WTC11 (cell line): ENCODE results near the gene FRMD4A. TPM values are rescaled to one million over a fixed set of nuclear protein-coding genes. Genes with fewer than 3 reads are reported as not detected.

ENCODE experiments used
- ATAC-seq: fragments of 200-7000 bp; cut with Tn5 transposase; 2 replicates; pipeline ENCODE4 v1.10.0; 2021; ENCODE audit warnings: mild to moderate bottlenecking, moderate library complexity
- CTCF ChIA-PET: fragments of 300-600 bp; sonication (Branson Sonifier 250); formaldehyde crosslinking; loops from one replicate; lab custom pipeline; 2021; ENCODE audit warnings: antibody characterized with exemption; lab: Charles Lee
- POLR2A ChIA-PET: fragments of 350-600 bp; sonication (Branson Sonifier 250); formaldehyde crosslinking; loops from one replicate; lab custom pipeline; 2021; ENCODE audit warnings: antibody characterized with exemption; lab: Charles Lee
- DNase-seq: peaks from one replicate; pipeline ENCODE4 v3.0.0; 2021; ENCODE audit warnings: low spot score
- H3K27ac Mint-ChIP-seq: 2 replicates; pipeline ENCODE4 v1.8.0; 2021; ENCODE audit warnings: mixed read lengths
- H3K27me3 Mint-ChIP-seq: 2 replicates; pipeline ENCODE4 v1.8.0; 2021; ENCODE audit warnings: low read depth, mild to moderate bottlenecking, moderate library complexity, mixed read lengths
- H3K36me3 Mint-ChIP-seq: 2 replicates; pipeline ENCODE4 v1.8.0; 2021; ENCODE audit warnings: mixed read lengths
- H3K4me1 Mint-ChIP-seq: 2 replicates; pipeline ENCODE4 v1.8.0; 2022; ENCODE audit warnings: mixed read lengths
- H3K4me3 Mint-ChIP-seq: 2 replicates; pipeline ENCODE4 v1.8.0; 2021; ENCODE audit warnings: mild to moderate bottlenecking, moderate library complexity, mixed read lengths
- H3K9me3 Mint-ChIP-seq: 2 replicates; pipeline ENCODE4 v1.8.0; 2021; ENCODE audit warnings: mixed read lengths
- CREM ChIP-seq: sonication (generic); formaldehyde crosslinking; IDR thresholded peaks from 2 replicates; pipeline ENCODE4 v1.8.1; 2022; ENCODE audit warnings: mild to moderate bottlenecking, missing genetic modification reagents, moderate library complexity
- ELF4 ChIP-seq: sonication (generic); formaldehyde crosslinking; IDR thresholded peaks from 2 replicates; pipeline ENCODE4 v1.8.1; 2022; ENCODE audit warnings: low read depth, mild to moderate bottlenecking, moderate library complexity, missing genetic modification reagents
- ESRRA ChIP-seq: sonication (generic); formaldehyde crosslinking; IDR thresholded peaks from 2 replicates; pipeline ENCODE4 v1.8.1; 2022; ENCODE audit warnings: mild to moderate bottlenecking, missing genetic modification reagents, borderline replicate concordance
- ETV6 ChIP-seq: sonication (generic); formaldehyde crosslinking; IDR thresholded peaks from 2 replicates; pipeline ENCODE4 v1.8.1; 2022; ENCODE audit warnings: mild to moderate bottlenecking, missing genetic modification reagents
- FOXJ3 ChIP-seq: sonication (generic); formaldehyde crosslinking; IDR thresholded peaks from 2 replicates; pipeline ENCODE4 v1.9.0; 2021; ENCODE audit warnings: missing genetic modification reagents, mild to moderate bottlenecking, borderline replicate concordance
- GRHL2 ChIP-seq: fragments of 250-450 bp; sonication (Bioruptor Pico); IDR thresholded peaks from 2 replicates; pipeline ENCODE4 v1.8.0; 2022; ENCODE audit warnings: mild to moderate bottlenecking, moderate library complexity; ENCODE audit not compliant: insufficient replicate concordance, severe bottlenecking
- GTF2I ChIP-seq: fragments of 250-450 bp; sonication (Bioruptor Pico); conservative IDR thresholded peaks from 2 replicates; pipeline ENCODE4 v1.4.0; 2021; ENCODE audit warnings: mild to moderate bottlenecking
- IRF2 ChIP-seq: sonication (generic); formaldehyde crosslinking; IDR thresholded peaks from 2 replicates; pipeline ENCODE4 v1.8.0; 2022; ENCODE audit warnings: low read depth, missing genetic modification reagents, borderline replicate concordance
- MYBL2 ChIP-seq: sonication (generic); formaldehyde crosslinking; IDR thresholded peaks from 2 replicates; pipeline ENCODE4 v1.8.1; 2023; ENCODE audit warnings: mild to moderate bottlenecking, moderate library complexity, missing genetic modification reagents
- NR1H2 ChIP-seq: sonication (generic); formaldehyde crosslinking; IDR thresholded peaks from 2 replicates; pipeline ENCODE4 v1.9.0; 2021; ENCODE audit warnings: mild to moderate bottlenecking, moderate library complexity, missing genetic modification reagents
- PRRX2 ChIP-seq: fragments of 250-450 bp; sonication (Bioruptor Pico); IDR thresholded peaks from 2 replicates; pipeline ENCODE4 v1.8.0; 2021; ENCODE audit warnings: mild to moderate bottlenecking
- RORB ChIP-seq: fragments of 250-450 bp; sonication (Bioruptor Pico); IDR thresholded peaks from 2 replicates; pipeline ENCODE4 v1.9.0; 2021; ENCODE audit warnings: mild to moderate bottlenecking
- SP1 ChIP-seq: sonication (generic); formaldehyde crosslinking; conservative IDR thresholded peaks from 2 replicates; pipeline ENCODE4 v1.8.1; 2022; ENCODE audit warnings: missing genetic modification reagents
- ZBTB21 ChIP-seq: sonication (generic); formaldehyde crosslinking; IDR thresholded peaks from 2 replicates; pipeline ENCODE4 v1.8.1; 2023; ENCODE audit warnings: mild to moderate bottlenecking, missing genetic modification reagents, borderline replicate concordance
- total RNA-seq: library from RNA; stranded (reverse); gene quantifications from 3 replicates; pipeline ENCODE4 v1.2.3, GENCODE V29; 2021
- TF ChIP-seq, protein P1 (sequence below): sonication (generic); formaldehyde crosslinking; IDR thresholded peaks from 2 replicates; pipeline ENCODE4 v1.8.1; 2022; ENCODE audit warnings: missing genetic modification reagents, borderline replicate concordance
- TF ChIP-seq, protein P2 (sequence below): sonication (generic); formaldehyde crosslinking; IDR thresholded peaks from 2 replicates; pipeline ENCODE4 v1.8.0; 2023; ENCODE audit warnings: missing genetic modification reagents
- TF ChIP-seq, protein P3 (sequence below): sonication (generic); formaldehyde crosslinking; IDR thresholded peaks from 2 replicates; pipeline ENCODE4 v1.8.1; 2022; ENCODE audit warnings: low read depth, missing genetic modification reagents, borderline replicate concordance
- TF ChIP-seq, protein P4 (sequence below): sonication (generic); formaldehyde crosslinking; IDR thresholded peaks from 2 replicates; pipeline ENCODE4 v1.8.1; 2022; ENCODE audit warnings: mild to moderate bottlenecking, moderate library complexity, missing genetic modification reagents
- TF ChIP-seq, protein P5 (sequence below): sonication (generic); formaldehyde crosslinking; IDR thresholded peaks from 2 replicates; pipeline ENCODE4 v1.8.0; 2022; ENCODE audit warnings: mild to moderate bottlenecking, missing genetic modification reagents
- TF ChIP-seq, protein P6 (sequence below): sonication (generic); formaldehyde crosslinking; IDR thresholded peaks from 2 replicates; pipeline ENCODE4 v1.8.1; 2023; ENCODE audit warnings: mild to moderate bottlenecking, missing genetic modification reagents, moderate library complexity
- TF ChIP-seq, protein P7 (sequence below): fragments of 250-450 bp; sonication (Bioruptor Pico); IDR thresholded peaks from 2 replicates; pipeline ENCODE4 v1.9.0; 2021; ENCODE audit warnings: moderate library complexity, mild to moderate bottlenecking, inconsistent platforms, borderline replicate concordance
- TF ChIP-seq, protein P8 (sequence below): fragments of 250-450 bp; sonication (Bioruptor Pico); IDR thresholded peaks from 2 replicates; pipeline ENCODE4 v1.9.0; 2021; ENCODE audit warnings: mild to moderate bottlenecking

FRMD4A gene
- total RNA-seq, 1 experiment from 2014 or later = 35.5 TPM

DNA sequence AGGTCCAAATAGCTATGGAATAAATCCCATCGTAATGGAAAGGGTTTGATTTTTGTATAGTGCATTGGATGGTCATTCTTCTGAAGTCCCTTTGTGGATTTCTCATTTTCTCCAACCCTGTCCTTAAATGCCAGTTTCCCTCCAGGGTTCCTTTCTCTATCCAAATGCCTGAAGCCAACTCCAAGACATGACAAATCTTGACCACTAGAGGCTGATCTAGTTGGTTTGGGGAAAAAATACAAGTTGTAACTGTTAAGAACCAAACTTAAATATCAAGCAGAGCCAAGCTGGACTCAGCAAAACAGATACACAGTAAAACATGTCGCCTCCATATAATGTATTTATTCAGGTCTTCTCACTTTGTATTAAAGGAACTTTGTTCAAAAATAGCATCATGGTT is 28.7 kb downstream of the FRMD4A start:
- peak; percentile 69 for ATAC-seq
- H3K36me3 Mint-ChIP-seq = no peaks in the 10 kb centered on the region
- POLR2A ChIA-PET = no interaction called here
- H3K9me3 Mint-ChIP-seq = peaks cover 6% of the 10 kb centered on the region
- no peak for TF ChIP-seq NR1H2
- no peak for TF ChIP-seq RORB (CRISPR knock-in tag)
- TF ChIP-seq, protein P1, sequence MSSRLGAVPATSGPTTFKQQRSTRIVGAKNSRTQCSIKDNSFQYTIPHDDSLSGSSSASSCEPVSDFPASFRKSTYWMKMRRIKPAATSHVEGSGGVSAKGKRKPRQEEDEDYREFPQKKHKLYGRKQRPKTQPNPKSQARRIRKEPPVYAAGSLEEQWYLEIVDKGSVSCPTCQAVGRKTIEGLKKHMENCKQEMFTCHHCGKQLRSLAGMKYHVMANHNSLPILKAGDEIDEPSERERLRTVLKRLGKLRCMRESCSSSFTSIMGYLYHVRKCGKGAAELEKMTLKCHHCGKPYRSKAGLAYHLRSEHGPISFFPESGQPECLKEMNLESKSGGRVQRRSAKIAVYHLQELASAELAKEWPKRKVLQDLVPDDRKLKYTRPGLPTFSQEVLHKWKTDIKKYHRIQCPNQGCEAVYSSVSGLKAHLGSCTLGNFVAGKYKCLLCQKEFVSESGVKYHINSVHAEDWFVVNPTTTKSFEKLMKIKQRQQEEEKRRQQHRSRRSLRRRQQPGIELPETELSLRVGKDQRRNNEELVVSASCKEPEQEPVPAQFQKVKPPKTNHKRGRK (CRISPR knock-in tag) = no peak
- TF ChIP-seq, protein P2, sequence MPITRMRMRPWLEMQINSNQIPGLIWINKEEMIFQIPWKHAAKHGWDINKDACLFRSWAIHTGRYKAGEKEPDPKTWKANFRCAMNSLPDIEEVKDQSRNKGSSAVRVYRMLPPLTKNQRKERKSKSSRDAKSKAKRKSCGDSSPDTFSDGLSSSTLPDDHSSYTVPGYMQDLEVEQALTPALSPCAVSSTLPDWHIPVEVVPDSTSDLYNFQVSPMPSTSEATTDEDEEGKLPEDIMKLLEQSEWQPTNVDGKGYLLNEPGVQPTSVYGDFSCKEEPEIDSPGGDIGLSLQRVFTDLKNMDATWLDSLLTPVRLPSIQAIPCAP (CRISPR knock-in tag) = no peak
- TF ChIP-seq, protein P3, sequence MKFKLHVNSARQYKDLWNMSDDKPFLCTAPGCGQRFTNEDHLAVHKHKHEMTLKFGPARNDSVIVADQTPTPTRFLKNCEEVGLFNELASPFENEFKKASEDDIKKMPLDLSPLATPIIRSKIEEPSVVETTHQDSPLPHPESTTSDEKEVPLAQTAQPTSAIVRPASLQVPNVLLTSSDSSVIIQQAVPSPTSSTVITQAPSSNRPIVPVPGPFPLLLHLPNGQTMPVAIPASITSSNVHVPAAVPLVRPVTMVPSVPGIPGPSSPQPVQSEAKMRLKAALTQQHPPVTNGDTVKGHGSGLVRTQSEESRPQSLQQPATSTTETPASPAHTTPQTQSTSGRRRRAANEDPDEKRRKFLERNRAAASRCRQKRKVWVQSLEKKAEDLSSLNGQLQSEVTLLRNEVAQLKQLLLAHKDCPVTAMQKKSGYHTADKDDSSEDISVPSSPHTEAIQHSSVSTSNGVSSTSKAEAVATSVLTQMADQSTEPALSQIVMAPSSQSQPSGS (CRISPR knock-in tag) = no peak
- no peak for TF ChIP-seq ESRRA (CRISPR knock-in tag)
- no peak for TF ChIP-seq PRRX2
- no peak for TF ChIP-seq ETV6 (CRISPR knock-in tag)
- no peak for TF ChIP-seq FOXJ3
- CTCF ChIA-PET = interaction anchor here (0.6 to 1.6 kb wide), 10 partner anchors 9 to 177 kb away, joined by 3 to 6 read pairs (median 3); no protein-coding TSS in a partner anchor
- no peak overlapping the region for H3K4me3 Mint-ChIP-seq
- no peak for DNase-seq
- H3K27me3 Mint-ChIP-seq = no peaks in the 10 kb centered on the region
- H3K4me1 Mint-ChIP-seq = no peaks in the 10 kb centered on the region
- H3K27ac Mint-ChIP-seq = no peak overlapping the region

DNA sequence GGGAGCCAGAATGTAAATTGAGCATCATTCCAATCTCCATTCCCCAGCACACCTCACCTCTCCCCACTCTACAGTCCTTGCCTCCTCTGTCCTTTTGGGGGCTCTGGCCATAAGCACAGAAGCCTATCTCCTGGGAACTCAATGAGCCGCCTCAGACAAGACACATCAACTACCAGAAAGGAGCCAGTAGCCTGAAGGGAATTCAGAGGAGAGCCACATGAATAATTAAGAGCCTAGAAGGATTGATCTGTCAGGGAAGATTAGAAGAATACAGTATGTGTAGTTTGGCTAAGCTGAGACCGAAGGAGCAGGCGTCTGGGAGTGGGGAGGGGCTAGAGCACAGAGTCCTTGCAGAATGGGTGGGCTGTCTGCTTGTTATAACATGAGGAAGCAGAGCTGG is 31.2 kb downstream of the FRMD4A start:
- Mint-ChIP-seq H3K36me3 (no peaks in the 10 kb centered on the region), H3K4me3 (no peak overlapping the region), H3K4me1 (peaks cover 11% of the 10 kb centered on the region), H3K27me3 (no peaks in the 10 kb centered on the region), H3K27ac (no peak overlapping the region), H3K9me3 (no peaks in the 10 kb centered on the region)
- DNase-seq (no peak), ATAC-seq (peak; percentile 43; the same call in 1 of the 2 replicates)
- ChIA-PET POLR2A (no interaction called here), CTCF (interaction anchor here (1.3 to 1.4 kb wide), 2 partner anchors 94 to 99 kb away, joined by 3 to 5 read pairs; no protein-coding TSS in a partner anchor)
- TF ChIP-seq RORB (CRISPR knock-in tag) = no peak
- TF ChIP-seq GTF2I = no peak
- TF ChIP-seq, protein P4, sequence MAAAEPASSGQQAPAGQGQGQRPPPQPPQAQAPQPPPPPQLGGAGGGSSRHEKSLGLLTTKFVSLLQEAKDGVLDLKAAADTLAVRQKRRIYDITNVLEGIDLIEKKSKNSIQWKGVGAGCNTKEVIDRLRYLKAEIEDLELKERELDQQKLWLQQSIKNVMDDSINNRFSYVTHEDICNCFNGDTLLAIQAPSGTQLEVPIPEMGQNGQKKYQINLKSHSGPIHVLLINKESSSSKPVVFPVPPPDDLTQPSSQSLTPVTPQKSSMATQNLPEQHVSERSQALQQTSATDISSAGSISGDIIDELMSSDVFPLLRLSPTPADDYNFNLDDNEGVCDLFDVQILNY (CRISPR knock-in tag) = no peak
- no peak for TF ChIP-seq SP1 (CRISPR knock-in tag)
- TF ChIP-seq PRRX2 = no peak

DNA sequence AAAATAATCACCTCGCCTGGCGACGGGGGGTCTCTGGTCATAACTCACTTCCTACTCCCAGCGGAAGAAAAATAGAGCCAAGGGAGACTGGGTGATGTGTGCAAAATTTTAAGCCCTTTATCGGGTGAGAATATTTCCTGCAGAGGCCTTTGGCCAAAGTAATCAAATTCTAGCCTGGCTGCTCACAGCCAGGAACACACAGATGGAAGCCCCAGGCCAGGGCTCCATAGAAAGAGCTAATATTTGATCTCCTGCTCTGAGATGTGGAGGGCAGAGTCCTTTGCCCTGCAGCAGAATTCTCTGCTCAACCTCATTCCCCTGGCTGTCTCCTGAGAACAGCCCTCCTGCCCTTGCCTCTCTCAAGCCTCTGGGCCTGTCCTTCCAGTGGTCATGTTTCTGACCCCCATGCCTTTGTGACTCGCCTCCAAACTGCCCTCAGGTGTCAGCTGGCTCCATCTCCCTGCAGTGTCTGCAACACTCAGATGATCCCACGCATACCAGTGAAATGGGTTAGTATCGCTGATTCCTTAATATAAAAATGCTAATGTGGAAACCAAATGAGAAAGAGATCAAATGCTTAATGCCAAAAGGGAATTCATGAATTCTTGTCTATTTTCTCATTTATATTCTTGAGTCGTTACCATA is 34.5 kb downstream of the FRMD4A start:
- ATAC-seq (peak; percentile 47; the same call in 1 of the 2 replicates), DNase-seq (no peak)
- ChIA-PET POLR2A (interaction anchor here (0.7 kb wide), 1 partner anchor 483 kb away, joined by 3 read pairs; no protein-coding TSS in a partner anchor), CTCF (interaction anchor here (0.7 kb wide), 1 partner anchor 99 kb away, joined by 3 read pairs; no protein-coding TSS in a partner anchor)
- peaks cover 16% of the 10 kb centered on the region for H3K36me3 Mint-ChIP-seq
- H3K4me1 Mint-ChIP-seq = peaks cover 11% of the 10 kb centered on the region
- H3K9me3 Mint-ChIP-seq = peaks cover 23% of the 10 kb centered on the region
- 0 out of 2 replicates have a peak, but pooled peaks cover 5% of the 10 kb centered on the region for H3K27me3 Mint-ChIP-seq
- H3K27ac Mint-ChIP-seq = no peak overlapping the region
- no peak overlapping the region for H3K4me3 Mint-ChIP-seq
- no peak for TF ChIP-seq IRF2
- TF ChIP-seq ELF4 (CRISPR knock-in tag) = no peak
- TF ChIP-seq, protein P5, sequence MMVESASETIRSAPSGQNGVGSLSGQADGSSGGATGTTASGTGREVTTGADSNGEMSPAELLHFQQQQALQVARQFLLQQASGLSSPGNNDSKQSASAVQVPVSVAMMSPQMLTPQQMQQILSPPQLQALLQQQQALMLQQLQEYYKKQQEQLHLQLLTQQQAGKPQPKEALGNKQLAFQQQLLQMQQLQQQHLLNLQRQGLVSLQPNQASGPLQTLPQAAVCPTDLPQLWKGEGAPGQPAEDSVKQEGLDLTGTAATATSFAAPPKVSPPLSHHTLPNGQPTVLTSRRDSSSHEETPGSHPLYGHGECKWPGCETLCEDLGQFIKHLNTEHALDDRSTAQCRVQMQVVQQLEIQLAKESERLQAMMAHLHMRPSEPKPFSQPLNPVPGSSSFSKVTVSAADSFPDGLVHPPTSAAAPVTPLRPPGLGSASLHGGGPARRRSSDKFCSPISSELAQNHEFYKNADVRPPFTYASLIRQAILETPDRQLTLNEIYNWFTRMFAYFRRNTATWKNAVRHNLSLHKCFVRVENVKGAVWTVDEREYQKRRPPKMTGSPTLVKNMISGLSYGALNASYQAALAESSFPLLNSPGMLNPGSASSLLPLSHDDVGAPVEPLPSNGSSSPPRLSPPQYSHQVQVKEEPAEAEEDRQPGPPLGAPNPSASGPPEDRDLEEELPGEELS = no peak
- no peak for TF ChIP-seq ZBTB21 (CRISPR knock-in tag)
- TF ChIP-seq GRHL2 = no peak
- TF ChIP-seq, protein P6, sequence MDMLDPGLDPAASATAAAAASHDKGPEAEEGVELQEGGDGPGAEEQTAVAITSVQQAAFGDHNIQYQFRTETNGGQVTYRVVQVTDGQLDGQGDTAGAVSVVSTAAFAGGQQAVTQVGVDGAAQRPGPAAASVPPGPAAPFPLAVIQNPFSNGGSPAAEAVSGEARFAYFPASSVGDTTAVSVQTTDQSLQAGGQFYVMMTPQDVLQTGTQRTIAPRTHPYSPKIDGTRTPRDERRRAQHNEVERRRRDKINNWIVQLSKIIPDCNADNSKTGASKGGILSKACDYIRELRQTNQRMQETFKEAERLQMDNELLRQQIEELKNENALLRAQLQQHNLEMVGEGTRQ (CRISPR knock-in tag) = no peak
- TF ChIP-seq, protein P7, sequence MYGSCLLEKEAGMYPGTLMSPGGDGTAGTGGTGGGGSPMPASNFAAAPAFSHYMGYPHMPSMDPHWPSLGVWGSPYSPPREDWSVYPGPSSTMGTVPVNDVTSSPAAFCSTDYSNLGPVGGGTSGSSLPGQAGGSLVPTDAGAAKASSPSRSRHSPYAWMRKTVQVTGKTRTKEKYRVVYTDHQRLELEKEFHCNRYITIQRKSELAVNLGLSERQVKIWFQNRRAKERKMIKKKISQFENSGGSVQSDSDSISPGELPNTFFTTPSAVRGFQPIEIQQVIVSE (CRISPR knock-in tag) = no peak
- TF ChIP-seq, protein P8, sequence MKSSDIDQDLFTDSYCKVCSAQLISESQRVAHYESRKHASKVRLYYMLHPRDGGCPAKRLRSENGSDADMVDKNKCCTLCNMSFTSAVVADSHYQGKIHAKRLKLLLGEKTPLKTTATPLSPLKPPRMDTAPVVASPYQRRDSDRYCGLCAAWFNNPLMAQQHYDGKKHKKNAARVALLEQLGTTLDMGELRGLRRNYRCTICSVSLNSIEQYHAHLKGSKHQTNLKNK (CRISPR knock-in tag) = no peak
- no peak for TF ChIP-seq MYBL2
- no peak for TF ChIP-seq CREM (CRISPR knock-in tag)
